Measurements from ENCODE around the gene C1GALT1.

The C1GALT1 gene

GRCh38 chr7:7210475-7211237 lies 28.3 kb downstream of the C1GALT1 start (continued):
- TF ChIP-seq ZBTB6 (tag by site-specific recombination; IDR thresholded peaks at IDR 0.05) (no peak), ZNF560 (tag by site-specific recombination; IDR thresholded peaks at IDR 0.05; ENCODE audit: borderline replicate concordance) (no peak)

GRCh38 chr7:7212612-7213011 lies 30.3 kb downstream of the C1GALT1 start:
- Histone ChIP-seq H3K4me3 (ENCODE audit: low read depth, low read length) (no peak overlapping the region), H3K27ac (ENCODE audit: extremely low read depth, low read depth, low read length) (no peak overlapping the region), H3K36me3 (ENCODE audit: control insufficient read depth in 2 of 2, insufficient read depth in 1 of 2, low read length in 2 of 2) (no peaks in the 10 kb centered on the region), H3K4me1 (ENCODE audit: control insufficient read depth, insufficient read depth, low read length) (no peaks in the 10 kb centered on the region), H3K9me3 (ENCODE audit: control insufficient read depth, insufficient read depth, low read depth, low read length) (no peaks in the 10 kb centered on the region)
- ChIA-PET POLR2A (no interaction called here), CTCF (interaction anchor here (0.5 kb wide), 1 partner anchor 105 kb away, joined by 5 read pairs; no protein-coding TSS in a partner anchor)
- TF ChIP-seq ZFHX2 (tag by site-specific recombination; conservative IDR thresholded peaks at IDR 0.05) (no peak), ZNF16 (tag by site-specific recombination; IDR thresholded peaks at IDR 0.05; ENCODE audit: low read depth) (no peak), ZSCAN16 (tag by site-specific recombination; IDR thresholded peaks at IDR 0.05) (no peak)

- CTCF ChIA-PET: interaction anchor here (0.7 kb wide), 1 partner anchor 325 kb away, joined by 3 read pairs; no protein-coding TSS in a partner anchor
- TF ChIP-seq ZNF174 (tag by site-specific recombination; IDR thresholded peaks at IDR 0.05) (no peak), ZNF626 (tag by site-specific recombination; IDR thresholded peaks at IDR 0.05) (no peak), SP2 (tag by site-specific recombination; IDR thresholded peaks at IDR 0.05) (no peak), ZNF202 (tag by site-specific recombination; IDR thresholded peaks at IDR 0.05; ENCODE audit: borderline replicate concordance) (no peak)
- POLR2A ChIA-PET: no interaction called here
- H3K4me3 ChIP-seq (ENCODE audit: low read depth, low read length): no peak overlapping the region
- H3K4me1 ChIP-seq (ENCODE audit: control insufficient read depth, insufficient read depth, low read length): no peaks in the 10 kb centered on the region
- H3K36me3 ChIP-seq (ENCODE audit: control insufficient read depth in 2 of 2, insufficient read depth in 1 of 2, low read length in 2 of 2): no peaks in the 10 kb centered on the region
- no peak overlapping the region for H3K27ac ChIP-seq (ENCODE audit: extremely low read depth, low read depth, low read length)
- no peaks in the 10 kb centered on the region for H3K9me3 ChIP-seq (ENCODE audit: control insufficient read depth, insufficient read depth, low read depth, low read length)
Measured at GRCh38 chr7:7214398-7215347, 32.3 kb downstream of the C1GALT1 start.

- ChIA-PET POLR2A (no interaction called here), CTCF (no interaction called here)
- Histone ChIP-seq H3K4me3 (ENCODE audit: low read depth, low read length) (no peak overlapping the region), H3K4me1 (ENCODE audit: control insufficient read depth, insufficient read depth, low read length) (no peaks in the 10 kb centered on the region), H3K9me3 (ENCODE audit: control insufficient read depth, insufficient read depth, low read depth, low read length) (no peaks in the 10 kb centered on the region), H3K27ac (ENCODE audit: extremely low read depth, low read depth, low read length) (no peak overlapping the region), H3K36me3 (ENCODE audit: control insufficient read depth in 2 of 2, insufficient read depth in 1 of 2, low read length in 2 of 2) (no peaks in the 10 kb centered on the region; a peak in 1 of 3 replicates)
- no peak for TF ChIP-seq ZNF426 (tag by site-specific recombination; IDR thresholded peaks at IDR 0.05)
- TF ChIP-seq ZBTB8A (tag by site-specific recombination; IDR thresholded peaks at IDR 0.05): no peak
- no peak for TF ChIP-seq ZNF398 (tag by site-specific recombination; IDR thresholded peaks at IDR 0.05)
- no peak for TF ChIP-seq ZFHX2 (tag by site-specific recombination; conservative IDR thresholded peaks at IDR 0.05)
- no peak for TF ChIP-seq ZNF133 (tag by site-specific recombination; IDR thresholded peaks at IDR 0.05)
- TF ChIP-seq INSM2 (tag by site-specific recombination; IDR thresholded peaks at IDR 0.05): no peak
- TF ChIP-seq ZNF677 (tag by site-specific recombination; IDR thresholded peaks at IDR 0.05): no peak
- no peak for TF ChIP-seq ZNF423 (tag by site-specific recombination; IDR thresholded peaks at IDR 0.05)
- TF ChIP-seq KLF16 (tag by site-specific recombination; IDR thresholded peaks at IDR 0.05): no peak
- no peak for TF ChIP-seq ZNF555 (tag by site-specific recombination; conservative IDR thresholded peaks at IDR 0.05)
- TF ChIP-seq ZSCAN30 (tag by site-specific recombination; IDR thresholded peaks at IDR 0.05): no peak
Measured at GRCh38 chr7:7216279-7216678, 33.9 kb downstream of the C1GALT1 start.

Measured in HEK293 (cell line).